Posterior cingulate gyrus (tissue), 11 donors: ENCODE measurements around the gene KIAA1549.
"Not testable (repeated sequence)": the region's sequence is repeated elsewhere in the genome, so short reads cannot be mapped to it uniquely, and the experiment has no call there.

Experiments
- DNase-seq, 10 donors: peaks; one replicate each; pipeline versions ENCODE4 v3.0.0 to v3.0.0-alpha.2; 2020 to 2021; ENCODE audit warnings: mixed read lengths in 3 of 10
- intact Hi-C: fragments of 100-400 bp; cut with DNase I; formaldehyde crosslinking; loops from one replicate; pipeline ENCODE4 v1.15.1; 2023

KIAA1549 gene

GRCh38 chr7:138981332-138982203 is at the start of gene KIAA1549:
Gene KIAA1549 (minus strand): TSS chr7:138981389. CDS start chr7:138981269, 120 bp downstream.
- DNase-seq: peak in 9 of 10 donors; percentile 37 to 94 (median 54)
- intact Hi-C loops: loop anchor here (10.0 kb wide), 1 partner anchor 97 kb away; no protein-coding TSS in a partner anchor

GRCh38 chr7:139029353-139029752 is 48.2 kb upstream of the KIAA1549 start:
- intact Hi-C loops: no loop called here
- no peak for DNase-seq

- DNase-seq: no peak
- intact Hi-C loops: no loop called here
Measured at GRCh38 chr7:139026551-139026950, 45.4 kb upstream of the KIAA1549 start.

GRCh38 chr7:139025861-139026260 is 44.7 kb upstream of the KIAA1549 start:
- intact Hi-C loops, DNase-seq: not testable (repeated sequence)

GRCh38 chr7:139023076-139023475 is 41.9 kb upstream of the KIAA1549 start:
- no peak for DNase-seq
- intact Hi-C loops: no loop called here

- DNase-seq: no peak
- intact Hi-C loops: no loop called here
Measured at GRCh38 chr7:139022286-139022685, 41.1 kb upstream of the KIAA1549 start.

GRCh38 chr7:139018910-139019309 is 37.7 kb upstream of the KIAA1549 start:
- no peak for DNase-seq
- intact Hi-C loops: no loop called here

GRCh38 chr7:139016931-139017511 is 35.8 kb upstream of the KIAA1549 start:
- DNase-seq: peak; percentile 31 to 92 (median 66)
- intact Hi-C loops: loop anchor here (1.0 kb wide), 1 partner anchor 58 kb away; no protein-coding TSS in a partner anchor

GRCh38 chr7:139011373-139011772 is 30.2 kb upstream of the KIAA1549 start:
- intact Hi-C loops: no loop called here
- DNase-seq: no peak

- no peak for DNase-seq
- intact Hi-C loops: no loop called here
Measured at GRCh38 chr7:139004321-139005090, 23.3 kb upstream of the KIAA1549 start.

- intact Hi-C loops: no loop called here
- DNase-seq: no peak
Measured at GRCh38 chr7:138999414-138999813, 18.2 kb upstream of the KIAA1549 start.

- peak in 5 of 10 donors; percentile 13 to 86 (median 42) for DNase-seq
- intact Hi-C loops: no loop called here
Measured at GRCh38 chr7:138992052-138992531, 10.9 kb upstream of the KIAA1549 start.

- intact Hi-C loops: loop anchor here (10.0 kb wide), 1 partner anchor 103 kb away; no protein-coding TSS in a partner anchor
- no peak for DNase-seq
Measured at GRCh38 chr7:138987686-138988085, 6.5 kb upstream of the KIAA1549 start.

- intact Hi-C loops: loop anchor here (10.0 kb wide), 1 partner anchor 97 kb away; no protein-coding TSS in a partner anchor
- DNase-seq: no peak
Measured at GRCh38 chr7:138982204-138982623, 1.0 kb upstream of the KIAA1549 start.

- intact Hi-C loops: loop anchor here (10.0 kb wide), 1 partner anchor 96 kb away; no protein-coding TSS in a partner anchor
- peak in 1 of 10 donors; percentile 85 for DNase-seq
Measured at GRCh38 chr7:138980563-138981291, 462 bp downstream of the KIAA1549 start.

- intact Hi-C loops: loop anchor here (10.0 kb wide), 1 partner anchor 95 kb away; no protein-coding TSS in a partner anchor
Measured at GRCh38 chr7:138979988-138980562, 1.1 kb downstream of the KIAA1549 start.

GRCh38 chr7:138979226-138979979 is 1.8 kb downstream of the KIAA1549 start:
- no peak for DNase-seq
- intact Hi-C loops: no loop called here

More at GRCh38 chr7:138979988-138980562, 1.1 kb downstream of the KIAA1549 start:
- no peak for DNase-seq

- intact Hi-C loops: no loop called here
- DNase-seq: no peak
Measured at GRCh38 chr7:138978541-138979184, 2.5 kb downstream of the KIAA1549 start.
